Endometrium (tissue), 2 donors: Measurements from ENCODE around the gene BRF1.
"Not testable (repeated sequence)": the region's sequence is repeated elsewhere in the genome, so short reads cannot be mapped to it uniquely, and the experiment has no call there.

Experiments
- FAIRE-seq: peaks from 2 replicates; lab custom pipeline; 2012; peaks lifted over from hg19 to GRCh38; lab: Jason Lieb, UNC
- donor health status: control.
- donor health status: control.

BRF1 gene

GRCh38 chr14:105300542-105301102, at the start of gene BRF1:
BRF1 (minus strand) TSS chr14:105301001; CDS start chr14:105300629, 372 bp downstream.
- no peak for FAIRE-seq

- FAIRE-seq: no peak
Observed at GRCh38 chr14:105349992-105350391, 49.2 kb upstream of the BRF1 start.

- FAIRE-seq: no peak
Observed at GRCh38 chr14:105348945-105349699, 48.3 kb upstream of the BRF1 start.

GRCh38 chr14:105348169-105348944, 47.6 kb upstream of the BRF1 start:
- no peak for FAIRE-seq

GRCh38 chr14:105347587-105347968, 46.8 kb upstream of the BRF1 start:
- FAIRE-seq: no peak

- FAIRE-seq: no peak
Observed at GRCh38 chr14:105346876-105347586, 46.2 kb upstream of the BRF1 start.

- no peak for FAIRE-seq
Observed at GRCh38 chr14:105346200-105346533, 45.4 kb upstream of the BRF1 start.

- FAIRE-seq: no peak
Observed at GRCh38 chr14:105343194-105343593, 42.4 kb upstream of the BRF1 start.

GRCh38 chr14:105340821-105341733, 40.3 kb upstream of the BRF1 start:
- no peak for FAIRE-seq

GRCh38 chr14:105337966-105338741, 37.4 kb upstream of the BRF1 start:
- FAIRE-seq: no peak

GRCh38 chr14:105337433-105337832, 36.6 kb upstream of the BRF1 start:
- FAIRE-seq: no peak

- no peak for FAIRE-seq
Observed at GRCh38 chr14:105336477-105337287, 35.9 kb upstream of the BRF1 start.

GRCh38 chr14:105335735-105336476, 35.1 kb upstream of the BRF1 start:
- FAIRE-seq: no peak

- FAIRE-seq: not testable (repeated sequence)
Observed at GRCh38 chr14:105335231-105335542, 34.4 kb upstream of the BRF1 start.

GRCh38 chr14:105334383-105335230, 33.8 kb upstream of the BRF1 start:
- FAIRE-seq: no peak

GRCh38 chr14:105333613-105334364, 33.0 kb upstream of the BRF1 start:
- FAIRE-seq: no peak

- no peak for FAIRE-seq
Observed at GRCh38 chr14:105333020-105333490, 32.3 kb upstream of the BRF1 start.
